OCI-LY3 (cell line): ENCODE data around the gene ARVCF.

ENCODE experiments used
- EZH2phosphoT487 ChIP-seq: fragments of 200-600 bp; shearing (Covaris generic); IDR thresholded peaks from 2 replicates; pipeline ENCODE4 v1.6.1; 2018; ENCODE audit warnings: antibody characterized with exemption, mixed run types, low read depth
- TF ChIP-seq, protein P1 (sequence below): fragments of 200-600, 300-600 bp; sonication (generic); IDR thresholded peaks from 2 replicates; pipeline ENCODE4 v1.5.1; 2014; ENCODE audit warnings: antibody characterized with exemption, low read length, low read depth

- TF ChIP-seq, protein P1, sequence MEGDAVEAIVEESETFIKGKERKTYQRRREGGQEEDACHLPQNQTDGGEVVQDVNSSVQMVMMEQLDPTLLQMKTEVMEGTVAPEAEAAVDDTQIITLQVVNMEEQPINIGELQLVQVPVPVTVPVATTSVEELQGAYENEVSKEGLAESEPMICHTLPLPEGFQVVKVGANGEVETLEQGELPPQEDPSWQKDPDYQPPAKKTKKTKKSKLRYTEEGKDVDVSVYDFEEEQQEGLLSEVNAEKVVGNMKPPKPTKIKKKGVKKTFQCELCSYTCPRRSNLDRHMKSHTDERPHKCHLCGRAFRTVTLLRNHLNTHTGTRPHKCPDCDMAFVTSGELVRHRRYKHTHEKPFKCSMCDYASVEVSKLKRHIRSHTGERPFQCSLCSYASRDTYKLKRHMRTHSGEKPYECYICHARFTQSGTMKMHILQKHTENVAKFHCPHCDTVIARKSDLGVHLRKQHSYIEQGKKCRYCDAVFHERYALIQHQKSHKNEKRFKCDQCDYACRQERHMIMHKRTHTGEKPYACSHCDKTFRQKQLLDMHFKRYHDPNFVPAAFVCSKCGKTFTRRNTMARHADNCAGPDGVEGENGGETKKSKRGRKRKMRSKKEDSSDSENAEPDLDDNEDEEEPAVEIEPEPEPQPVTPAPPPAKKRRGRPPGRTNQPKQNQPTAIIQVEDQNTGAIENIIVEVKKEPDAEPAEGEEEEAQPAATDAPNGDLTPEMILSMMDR = no peak
- TF ChIP-seq EZH2phosphoT487 = no peak
These were observed 32.9 kb downstream of the ARVCF start for GRCh38 chr22:19983741-19984140.
